Activated CD4-positive, alpha-beta T cell treated with anti-CD3 and anti-CD28 coated beads for 1 hour (primary cell): ENCODE data around the gene TMEM8B.

Experiments used
- DNase-seq: peaks from one replicate; pipeline ENCODE4 v3.0.0-alpha.2; 2020

TMEM8B gene, protein sequence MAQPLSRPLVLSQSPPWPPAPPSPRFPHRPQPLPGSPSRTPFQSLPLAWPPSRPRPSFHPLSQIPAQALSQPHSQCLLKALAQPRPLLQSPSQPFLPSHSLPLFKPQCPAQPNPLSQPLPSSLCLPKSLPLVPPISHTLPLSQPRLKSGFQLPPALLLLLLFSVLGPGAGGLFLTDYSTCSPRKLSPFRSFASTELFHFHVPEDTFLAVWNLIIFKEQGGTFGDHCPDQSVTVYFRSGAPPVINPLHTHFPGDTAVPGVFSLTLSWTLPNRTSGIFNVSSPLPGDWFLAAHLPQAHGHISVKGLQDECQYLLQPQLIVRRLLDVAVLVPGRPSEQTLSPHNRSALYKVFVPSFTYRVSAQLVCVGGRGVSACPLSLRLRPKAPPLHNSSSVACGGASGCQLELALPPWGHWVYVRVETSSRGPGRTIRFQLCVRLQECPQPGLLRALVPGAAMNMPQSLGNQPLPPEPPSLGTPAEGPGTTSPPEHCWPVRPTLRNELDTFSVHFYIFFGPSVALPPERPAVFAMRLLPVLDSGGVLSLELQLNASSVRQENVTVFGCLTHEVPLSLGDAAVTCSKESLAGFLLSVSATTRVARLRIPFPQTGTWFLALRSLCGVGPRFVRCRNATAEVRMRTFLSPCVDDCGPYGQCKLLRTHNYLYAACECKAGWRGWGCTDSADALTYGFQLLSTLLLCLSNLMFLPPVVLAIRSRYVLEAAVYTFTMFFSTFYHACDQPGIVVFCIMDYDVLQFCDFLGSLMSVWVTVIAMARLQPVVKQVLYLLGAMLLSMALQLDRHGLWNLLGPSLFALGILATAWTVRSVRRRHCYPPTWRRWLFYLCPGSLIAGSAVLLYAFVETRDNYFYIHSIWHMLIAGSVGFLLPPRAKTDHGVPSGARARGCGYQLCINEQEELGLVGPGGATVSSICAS

GRCh38 chr9:35829084-35829763 is at the start of gene TMEM8B:
TSS of gene TMEM8B (plus strand) at chr9:35829228. CDS start at chr9:35829448, 220 bp downstream.
- DNase-seq = peak; percentile 89

- DNase-seq = no peak
Measured at GRCh38 chr9:35781066-35781465, 48.0 kb upstream of the TMEM8B start.

GRCh38 chr9:35783418-35783817 is 45.6 kb upstream of the TMEM8B start:
- no peak for DNase-seq

DNA sequence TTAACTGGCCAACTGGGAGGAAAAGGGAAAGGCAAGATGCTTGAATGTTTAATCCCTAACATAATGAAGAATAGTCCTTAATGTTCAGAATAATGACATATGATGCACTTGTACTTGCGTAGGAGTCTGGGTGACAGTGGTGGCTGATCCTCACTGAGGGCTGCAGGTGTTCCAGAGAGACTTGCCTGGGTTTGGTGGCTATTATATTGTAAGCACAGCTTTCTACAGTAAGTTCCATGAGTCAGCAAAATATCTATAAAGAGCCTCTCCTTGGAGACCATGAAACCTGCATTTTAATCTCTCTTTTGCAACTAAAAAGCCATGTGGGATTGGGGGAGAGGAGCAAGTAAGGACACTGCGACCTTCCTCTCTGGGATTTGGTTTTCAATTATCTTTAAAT is 39.5 kb upstream of the TMEM8B start:
- no peak for DNase-seq

GRCh38 chr9:35790025-35790384 is 39.0 kb upstream of the TMEM8B start:
- DNase-seq = no peak

- DNase-seq = peak; percentile 41
Measured at GRCh38 chr9:35790385-35791296, 38.4 kb upstream of the TMEM8B start.

GRCh38 chr9:35791297-35791921 is 37.6 kb upstream of the TMEM8B start, which contains the start of gene NPR2:
TSS of gene NPR2 (plus strand) at chr9:35791591. CDS start at chr9:35792409, 818 bp downstream.
- no peak for DNase-seq

DNA sequence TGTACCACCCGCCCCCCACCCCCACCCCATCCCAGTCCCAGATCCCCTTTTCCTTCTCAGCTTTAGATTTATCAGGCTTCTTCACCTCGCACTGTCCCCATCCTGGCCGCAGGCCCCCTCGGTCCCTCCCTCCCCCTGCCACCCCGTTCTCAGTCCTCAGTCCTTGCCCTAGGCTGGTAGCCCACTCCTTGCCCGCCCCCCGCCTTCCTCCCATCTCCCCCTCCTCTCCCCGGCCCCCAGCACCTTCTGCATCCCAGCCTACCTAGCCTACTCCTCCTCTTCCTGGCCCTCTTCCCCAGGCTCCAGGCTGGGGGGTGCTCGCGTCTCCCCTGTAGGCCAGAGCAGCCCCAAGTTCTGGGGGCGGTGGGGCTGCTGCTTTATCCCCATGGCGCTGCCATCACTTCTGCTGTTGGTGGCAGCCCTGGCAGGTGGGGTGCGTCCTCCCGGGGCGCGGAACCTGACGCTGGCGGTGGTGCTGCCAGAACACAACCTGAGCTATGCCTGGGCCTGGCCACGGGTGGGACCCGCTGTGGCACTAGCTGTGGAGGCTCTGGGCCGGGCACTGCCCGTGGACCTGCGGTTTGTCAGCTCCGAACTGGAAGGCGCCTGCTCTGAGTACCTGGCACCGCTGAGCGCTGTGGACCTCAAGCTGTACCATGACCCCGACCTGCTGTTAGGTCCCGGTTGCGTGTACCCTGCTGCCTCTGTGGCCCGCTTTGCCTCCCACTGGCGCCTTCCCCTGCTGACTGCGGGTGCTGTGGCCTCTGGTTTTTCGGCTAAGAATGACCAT is 36.8 kb upstream of the TMEM8B start:
- no peak for DNase-seq

DNA sequence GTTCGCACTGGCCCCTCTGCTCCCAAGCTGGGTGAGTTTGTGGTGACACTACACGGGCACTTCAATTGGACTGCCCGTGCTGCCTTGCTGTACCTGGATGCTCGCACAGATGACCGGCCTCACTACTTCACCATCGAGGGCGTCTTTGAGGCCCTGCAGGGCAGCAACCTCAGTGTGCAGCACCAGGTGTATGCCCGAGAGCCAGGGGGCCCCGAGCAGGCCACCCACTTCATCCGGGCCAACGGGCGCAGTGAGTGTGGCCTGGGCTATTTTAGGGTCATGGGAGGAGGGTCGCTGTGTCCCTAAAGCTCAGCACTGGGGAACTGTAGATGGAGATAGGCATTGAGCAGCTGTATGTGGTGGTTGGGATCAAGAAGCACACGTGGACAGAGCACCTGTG is 36.2 kb upstream of the TMEM8B start:
- no peak for DNase-seq

DNA sequence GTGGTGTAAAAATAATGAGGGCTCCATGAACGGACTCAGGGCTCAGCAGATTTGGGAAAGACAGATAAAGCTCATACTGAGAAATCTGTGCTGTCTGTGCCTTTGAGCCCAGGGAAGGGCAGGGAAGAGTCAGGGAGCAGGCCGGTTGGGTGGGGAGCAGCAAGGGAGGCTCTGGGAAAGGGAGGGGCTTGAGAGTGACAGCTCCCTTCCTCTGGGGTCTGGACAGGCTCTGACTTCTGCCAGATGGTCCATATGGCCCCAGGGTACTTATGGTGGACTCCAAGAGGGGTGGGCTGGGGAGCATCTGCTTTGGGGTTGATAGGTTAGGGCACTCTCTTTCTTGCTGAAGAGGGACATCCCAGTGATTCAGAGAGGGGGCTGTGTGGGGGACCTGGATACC is 35.6 kb upstream of the TMEM8B start:
- DNase-seq = no peak

DNA sequence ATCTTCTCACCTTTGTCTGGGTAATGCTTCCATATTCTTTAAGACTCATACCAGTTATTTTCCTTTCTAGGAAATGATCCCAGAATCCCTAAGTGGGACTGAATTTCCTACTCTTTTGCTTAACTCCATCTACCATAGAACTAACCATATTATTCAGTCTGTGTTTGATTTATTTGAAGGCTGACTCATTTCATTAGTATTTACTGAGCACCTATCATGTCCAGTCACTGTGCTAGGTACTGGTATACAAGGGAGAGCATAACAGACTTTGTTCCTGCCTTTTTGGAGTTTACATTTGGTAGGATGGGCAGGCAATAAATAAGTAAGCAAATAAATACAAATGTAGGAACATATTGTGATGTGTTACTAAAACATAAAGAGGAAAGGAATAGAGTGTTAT is 33.3 kb upstream of the TMEM8B start:
- DNase-seq = no peak

DNA sequence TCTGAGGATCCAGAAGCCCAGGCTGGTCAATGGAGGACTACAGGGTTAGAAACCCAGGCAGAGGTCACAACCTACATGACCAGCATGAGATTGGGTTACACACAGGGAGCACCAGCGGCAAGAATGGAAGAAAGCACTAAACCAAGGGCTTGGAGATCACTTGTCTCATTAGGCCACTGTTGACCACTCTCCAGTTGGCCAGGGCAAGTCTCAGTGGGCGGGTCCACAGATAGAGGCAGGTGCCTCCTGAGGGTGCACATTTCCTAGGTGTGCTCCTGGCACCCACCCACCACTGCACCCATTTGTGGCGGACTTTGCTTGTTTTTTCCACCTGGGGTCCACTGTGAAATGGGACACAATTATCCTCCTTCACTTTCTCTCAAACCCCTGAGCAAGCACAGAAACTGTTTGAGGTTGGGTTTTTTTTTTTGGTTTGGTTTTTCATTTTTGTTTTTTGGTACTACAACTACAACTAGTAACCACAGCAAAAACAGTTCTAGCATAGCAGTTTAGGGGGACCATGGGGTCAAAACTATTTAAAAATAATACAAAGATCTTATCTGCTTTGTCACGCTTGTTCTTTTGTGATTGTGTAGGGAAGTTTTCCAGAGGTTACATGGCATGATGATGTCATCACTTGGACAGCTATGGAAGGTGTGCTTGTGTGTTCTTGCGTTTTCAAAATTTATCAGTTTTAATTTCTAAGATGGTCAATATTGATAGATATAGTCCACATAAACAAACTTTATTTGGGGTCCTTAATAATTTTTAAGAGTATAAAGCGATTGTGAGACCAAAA is 31.5 kb upstream of the TMEM8B start:
- no peak for DNase-seq

GRCh38 chr9:35798658-35799374 is 30.2 kb upstream of the TMEM8B start:
- no peak for DNase-seq

DNA sequence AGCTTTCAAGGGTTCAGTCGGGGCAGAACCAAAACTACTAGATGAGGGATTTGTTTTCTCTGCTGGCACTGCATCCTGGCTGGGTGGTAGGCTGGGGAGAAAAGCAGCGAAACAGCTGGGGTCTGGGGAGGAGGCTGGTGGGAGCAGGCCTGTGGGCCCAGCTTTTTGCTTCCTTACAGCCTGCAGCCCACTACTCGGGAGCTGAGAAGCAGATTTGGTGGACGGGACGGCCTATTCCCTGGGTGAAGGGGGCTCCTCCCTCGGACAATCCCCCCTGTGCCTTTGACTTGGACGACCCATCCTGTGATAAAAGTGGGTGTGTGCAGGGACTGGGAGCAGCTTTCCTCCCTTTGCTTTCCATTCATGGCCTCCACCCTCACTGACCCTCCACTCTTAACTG is 28.5 kb upstream of the TMEM8B start:
- no peak for DNase-seq

GRCh38 chr9:35801328-35802128 is 27.5 kb upstream of the TMEM8B start:
- DNase-seq = no peak

DNA sequence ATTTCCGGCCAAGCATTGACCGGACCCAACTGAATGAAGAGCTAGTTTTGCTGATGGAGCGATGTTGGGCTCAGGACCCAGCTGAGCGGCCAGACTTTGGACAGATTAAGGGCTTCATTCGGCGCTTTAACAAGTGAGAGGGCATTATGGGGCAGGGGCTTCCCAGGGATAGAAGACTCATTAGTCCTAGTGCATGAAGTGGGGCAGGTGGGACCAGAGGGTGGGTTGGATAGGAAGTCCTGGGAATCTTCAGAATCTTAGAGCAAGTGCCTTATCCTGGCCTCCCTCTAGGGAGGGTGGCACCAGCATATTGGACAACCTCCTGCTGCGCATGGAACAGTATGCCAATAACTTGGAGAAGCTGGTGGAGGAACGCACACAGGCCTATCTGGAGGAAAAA is 22.9 kb upstream of the TMEM8B start:
- no peak for DNase-seq

DNA sequence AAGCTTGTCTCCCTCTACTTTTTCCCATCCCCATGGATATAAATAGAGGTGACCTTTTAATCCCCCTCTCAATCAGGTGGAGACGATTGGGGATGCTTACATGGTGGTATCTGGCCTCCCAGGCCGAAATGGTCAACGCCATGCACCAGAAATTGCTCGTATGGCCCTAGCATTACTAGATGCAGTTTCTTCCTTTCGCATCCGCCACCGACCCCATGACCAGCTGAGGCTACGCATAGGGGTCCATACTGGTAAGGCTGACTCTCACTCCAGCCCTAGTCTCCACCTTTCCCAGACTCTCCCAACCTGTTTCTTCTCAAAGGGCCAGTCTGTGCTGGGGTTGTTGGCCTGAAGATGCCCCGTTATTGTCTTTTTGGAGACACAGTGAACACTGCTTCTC is 20.6 kb upstream of the TMEM8B start:
- no peak for DNase-seq

GRCh38 chr9:35810122-35810521 is 18.9 kb upstream of the TMEM8B start:
- no peak for DNase-seq
